ENCODE data around the gene TGFB1I1. TPM values are rescaled to one million over a fixed set of nuclear protein-coding genes. Genes with fewer than 3 reads are reported as not detected.

TGFB1I1 gene
- total and polyA plus RNA-seq, 2 donors (not counting 3 experiments of a cell fraction or from before 2014, with no cell fraction given) = 73.7 to 115 TPM

DNA sequence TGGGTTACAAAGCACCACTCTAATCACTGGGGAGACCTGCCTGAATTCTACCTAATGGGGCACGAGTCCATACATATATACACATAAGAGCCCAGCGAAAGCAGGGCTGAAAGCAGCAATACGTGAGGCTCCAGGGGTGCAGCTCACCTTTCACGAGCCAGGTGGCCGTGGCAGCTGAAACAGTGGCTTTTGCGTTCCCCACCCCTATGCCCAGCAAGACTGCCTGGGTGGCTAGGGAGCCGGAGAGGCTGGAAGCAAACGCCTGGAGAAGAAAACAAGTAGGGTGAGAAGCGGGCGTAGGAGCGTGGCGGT, 35.6 kb downstream of the TGFB1I1 start:
- Histone ChIP-seq H3K27me3 (ENCODE audit: control insufficient read depth in 2 of 2, insufficient read depth in 2 of 2, low read length in 2 of 2) (no peaks in the 10 kb centered on the region), H3K9me3 (replicated peaks; ENCODE audit: control insufficient read depth, insufficient read depth, low read length) (no peaks in the 10 kb centered on the region), H3K4me2 (ENCODE audit: insufficient read depth, low read length) (peak overlapping the region; percentile 31), H4K20me1 (replicated peaks; ENCODE audit: control insufficient read depth, extremely low read depth, insufficient read depth, low read length) (no peaks in the 10 kb centered on the region), H2AFZ (ENCODE audit: low read depth, low read length) (peak overlapping the region; percentile 63), H3K9me1 (replicated peaks; ENCODE audit: control insufficient read depth, extremely low read depth, insufficient read depth, low read length) (no peaks in the 10 kb centered on the region), H3K9ac (replicated peaks; ENCODE audit: extremely low read depth, insufficient read depth, low read length) (peak overlapping the region; percentile 94), H3K4me3 (replicated peaks in 1 of 3; ENCODE audit: insufficient read depth in 1 of 3, low read depth in 1 of 3, low read length in 3 of 3) (peak overlapping the region; percentile 69 to 90 (median 77)), H3K79me2 (ENCODE audit: control insufficient read depth, insufficient read depth, low read length) (peaks cover 13% of the 10 kb centered on the region), H3K27ac (ENCODE audit: insufficient read depth, low read depth, low read length) (peak overlapping the region; percentile 82), H3K4me1 (ENCODE audit: control insufficient read depth, extremely low read depth, insufficient read depth, low read length) (peaks cover 27% of the 10 kb centered on the region), H3K36me3 (ENCODE audit: control insufficient read depth in 2 of 2, extremely low read depth in 1 of 2, insufficient read depth in 2 of 2, low read length in 2 of 2) (no peaks in the 10 kb centered on the region)
- FAIRE-seq = no peak
- dilution Hi-C loops (cut with MboI; ENCODE audit: extremely low pct_ligation_motif_present, low sequenced_read_pairs) = no loop called here
- POLR2A ChIA-PET = no interaction called here
- intact Hi-C loops (cut with micrococcal nuclease) = loop anchor here (10.0 kb wide), 1 partner anchor 357 kb away; no protein-coding TSS in a partner anchor
- CTCF ChIA-PET = interaction anchor here (0.8 to 1.5 kb wide), 5 partner anchors 8 to 49 kb away, joined by 3 to 5 read pairs (median 4); no protein-coding TSS in a partner anchor
- no TSS peak for BruUV-seq (replicated peaks)
- DNase-seq (ENCODE audit: low read depth, low spot score) = no peak
- TF ChIP-seq GATA2 (IDR thresholded peaks at IDR 0.05; ENCODE audit: insufficient read depth, insufficient read length, low read depth, low read length) = no peak
- no peak for TF ChIP-seq JUN (IDR thresholded peaks at IDR 0.05; ENCODE audit: borderline replicate concordance, insufficient read depth, insufficient read length, low read depth)
- TF ChIP-seq, protein P1, sequence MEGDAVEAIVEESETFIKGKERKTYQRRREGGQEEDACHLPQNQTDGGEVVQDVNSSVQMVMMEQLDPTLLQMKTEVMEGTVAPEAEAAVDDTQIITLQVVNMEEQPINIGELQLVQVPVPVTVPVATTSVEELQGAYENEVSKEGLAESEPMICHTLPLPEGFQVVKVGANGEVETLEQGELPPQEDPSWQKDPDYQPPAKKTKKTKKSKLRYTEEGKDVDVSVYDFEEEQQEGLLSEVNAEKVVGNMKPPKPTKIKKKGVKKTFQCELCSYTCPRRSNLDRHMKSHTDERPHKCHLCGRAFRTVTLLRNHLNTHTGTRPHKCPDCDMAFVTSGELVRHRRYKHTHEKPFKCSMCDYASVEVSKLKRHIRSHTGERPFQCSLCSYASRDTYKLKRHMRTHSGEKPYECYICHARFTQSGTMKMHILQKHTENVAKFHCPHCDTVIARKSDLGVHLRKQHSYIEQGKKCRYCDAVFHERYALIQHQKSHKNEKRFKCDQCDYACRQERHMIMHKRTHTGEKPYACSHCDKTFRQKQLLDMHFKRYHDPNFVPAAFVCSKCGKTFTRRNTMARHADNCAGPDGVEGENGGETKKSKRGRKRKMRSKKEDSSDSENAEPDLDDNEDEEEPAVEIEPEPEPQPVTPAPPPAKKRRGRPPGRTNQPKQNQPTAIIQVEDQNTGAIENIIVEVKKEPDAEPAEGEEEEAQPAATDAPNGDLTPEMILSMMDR (IDR thresholded peaks at IDR 0.05; ENCODE audit: extremely low read depth in 1 of 2, insufficient read depth in 1 of 2, low read depth in 1 of 2, low read length in 2 of 2) = no peak
- TF ChIP-seq, protein P2, sequence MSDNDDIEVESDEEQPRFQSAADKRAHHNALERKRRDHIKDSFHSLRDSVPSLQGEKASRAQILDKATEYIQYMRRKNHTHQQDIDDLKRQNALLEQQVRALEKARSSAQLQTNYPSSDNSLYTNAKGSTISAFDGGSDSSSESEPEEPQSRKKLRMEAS (IDR thresholded peaks at IDR 0.05; ENCODE audit: insufficient read depth, insufficient read length) = no peak
- TF ChIP-seq POLR2AphosphoS5 (IDR thresholded peaks at IDR 0.05; ENCODE audit: insufficient read depth, low read depth, low read length) = no peak
- no peak for TF ChIP-seq POLR2A (IDR thresholded peaks at IDR 0.05; ENCODE audit: low read depth, low read length)
- no peak for TF ChIP-seq EZH2 (IDR thresholded peaks at IDR 0.05; ENCODE audit: borderline replicate concordance, low read depth, low read length, severe bottlenecking)
- no peak for TF ChIP-seq MYC (IDR thresholded peaks at IDR 0.05; ENCODE audit: low read depth, low read length)
- TF ChIP-seq FOS (IDR thresholded peaks at IDR 0.05; ENCODE audit: borderline replicate concordance, insufficient read depth, low read length) = no peak
